HG02852 (cell line): Measurements from ENCODE around the gene SRRM1.

Source experiments
- ATAC-seq: cut with Tn5 transposase; IDR thresholded peaks from one replicate; pipeline ENCODE4 v1.9.1; 2021; ENCODE audit warnings: mild to moderate bottlenecking, moderate library complexity; ENCODE audit not compliant: unreplicated experiment

The SRRM1 gene, protein sequence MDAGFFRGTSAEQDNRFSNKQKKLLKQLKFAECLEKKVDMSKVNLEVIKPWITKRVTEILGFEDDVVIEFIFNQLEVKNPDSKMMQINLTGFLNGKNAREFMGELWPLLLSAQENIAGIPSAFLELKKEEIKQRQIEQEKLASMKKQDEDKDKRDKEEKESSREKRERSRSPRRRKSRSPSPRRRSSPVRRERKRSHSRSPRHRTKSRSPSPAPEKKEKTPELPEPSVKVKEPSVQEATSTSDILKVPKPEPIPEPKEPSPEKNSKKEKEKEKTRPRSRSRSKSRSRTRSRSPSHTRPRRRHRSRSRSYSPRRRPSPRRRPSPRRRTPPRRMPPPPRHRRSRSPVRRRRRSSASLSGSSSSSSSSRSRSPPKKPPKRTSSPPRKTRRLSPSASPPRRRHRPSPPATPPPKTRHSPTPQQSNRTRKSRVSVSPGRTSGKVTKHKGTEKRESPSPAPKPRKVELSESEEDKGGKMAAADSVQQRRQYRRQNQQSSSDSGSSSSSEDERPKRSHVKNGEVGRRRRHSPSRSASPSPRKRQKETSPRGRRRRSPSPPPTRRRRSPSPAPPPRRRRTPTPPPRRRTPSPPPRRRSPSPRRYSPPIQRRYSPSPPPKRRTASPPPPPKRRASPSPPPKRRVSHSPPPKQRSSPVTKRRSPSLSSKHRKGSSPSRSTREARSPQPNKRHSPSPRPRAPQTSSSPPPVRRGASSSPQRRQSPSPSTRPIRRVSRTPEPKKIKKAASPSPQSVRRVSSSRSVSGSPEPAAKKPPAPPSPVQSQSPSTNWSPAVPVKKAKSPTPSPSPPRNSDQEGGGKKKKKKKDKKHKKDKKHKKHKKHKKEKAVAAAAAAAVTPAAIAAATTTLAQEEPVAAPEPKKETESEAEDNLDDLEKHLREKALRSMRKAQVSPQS

GRCh38 chr1:24642481-24643362 lies at the start of gene SRRM1:
Gene SRRM1, plus strand, starts transcription at chr1:24643302. Its CDS starts 25 bp downstream, at chr1:24643327.
- peak; percentile 92 for ATAC-seq

DNA sequence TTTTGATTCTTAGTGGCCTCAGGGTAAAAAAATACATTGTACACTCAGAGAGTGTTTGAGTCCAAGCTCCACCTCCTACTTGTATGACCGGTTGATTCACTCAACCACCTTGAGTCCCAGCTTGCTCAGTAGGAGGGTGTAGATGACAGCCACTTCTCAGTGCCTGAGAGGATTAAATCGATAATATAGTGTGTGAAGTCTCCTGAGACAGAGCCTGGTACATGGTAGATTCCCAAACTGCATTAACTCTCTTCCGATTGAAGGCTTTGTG lies 48.8 kb upstream of the SRRM1 start:
- ATAC-seq = no peak

DNA sequence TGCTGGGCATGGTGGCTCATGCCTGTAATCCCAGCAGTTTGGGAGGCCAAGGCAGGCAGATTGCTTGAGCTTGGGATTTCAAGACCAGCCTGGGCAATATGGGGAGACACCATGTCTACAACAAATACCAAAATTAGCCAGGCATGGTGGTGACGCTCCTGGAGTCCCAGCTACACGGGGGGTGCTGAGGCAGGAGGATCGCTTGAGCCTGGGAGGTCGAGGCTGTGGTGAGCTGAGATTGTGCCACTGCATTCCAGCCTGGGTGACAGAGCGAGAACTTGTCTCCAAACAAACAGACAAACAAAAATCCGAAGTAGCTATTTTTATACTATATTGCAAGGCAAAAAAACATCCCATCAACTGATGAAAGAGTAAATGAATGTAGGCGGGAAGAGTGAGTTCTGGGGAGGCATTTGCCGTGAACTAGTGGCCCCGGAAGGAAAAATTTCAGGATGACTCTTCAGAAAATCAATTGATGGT lies 46.7 kb upstream of the SRRM1 start:
- ATAC-seq = no peak

GRCh38 chr1:24599265-24599664 lies 43.8 kb upstream of the SRRM1 start:
- ATAC-seq = no peak

DNA sequence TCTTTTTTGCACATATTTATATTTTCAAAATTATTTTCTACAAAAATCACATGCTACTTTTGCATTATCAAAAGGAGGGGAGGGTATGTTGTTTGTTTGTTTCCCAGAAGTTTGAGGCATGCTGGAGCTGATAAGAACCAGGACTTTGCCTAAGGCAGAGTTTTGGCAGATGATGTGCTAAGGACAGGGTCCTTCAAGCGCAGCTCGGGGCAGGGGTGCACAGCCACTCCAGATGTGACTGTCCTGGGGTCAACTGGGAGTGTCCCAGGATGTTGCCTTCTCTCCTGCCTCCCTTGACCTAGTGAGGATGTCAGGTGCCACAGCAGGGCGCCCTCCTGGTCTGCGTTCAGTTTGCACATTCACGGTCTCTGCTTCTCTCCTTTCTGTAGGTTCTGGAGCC lies 42.6 kb upstream of the SRRM1 start:
- no peak for ATAC-seq

DNA sequence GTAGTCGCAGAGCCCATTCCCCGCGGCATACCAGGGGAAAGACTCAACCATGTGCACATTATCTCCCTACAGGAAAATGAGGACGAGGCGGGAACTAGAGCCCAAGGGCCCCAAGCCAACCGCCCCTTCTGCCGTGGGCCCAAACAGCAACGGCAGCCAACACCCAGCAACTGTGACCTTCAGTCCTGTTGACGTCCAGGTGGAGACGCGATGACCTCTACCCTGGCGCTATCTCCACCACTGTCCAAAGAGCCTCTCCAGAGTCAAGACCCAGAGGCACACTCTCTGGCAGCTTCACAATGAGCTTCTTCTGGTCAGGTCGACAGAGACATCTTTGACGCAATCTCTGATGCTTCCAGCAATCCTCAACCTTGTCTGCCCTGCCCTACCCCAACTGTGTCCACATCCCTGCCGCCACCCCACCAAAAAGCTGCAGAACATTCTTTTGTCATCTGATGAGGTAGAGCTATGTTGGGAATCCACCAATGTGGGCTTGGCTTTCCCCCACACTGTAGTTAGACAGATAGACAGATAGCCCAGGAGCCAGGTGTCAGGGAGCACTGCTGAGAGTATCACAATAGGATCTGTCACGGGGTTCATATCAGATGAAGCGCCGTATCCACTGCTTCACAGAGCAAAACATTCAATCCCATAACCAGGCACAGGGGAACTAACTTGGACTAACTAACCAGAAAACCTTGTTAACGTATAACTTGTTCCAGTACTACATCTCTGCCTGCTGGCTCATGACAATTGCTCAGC lies 37.4 kb upstream of the SRRM1 start:
- no peak for ATAC-seq

DNA sequence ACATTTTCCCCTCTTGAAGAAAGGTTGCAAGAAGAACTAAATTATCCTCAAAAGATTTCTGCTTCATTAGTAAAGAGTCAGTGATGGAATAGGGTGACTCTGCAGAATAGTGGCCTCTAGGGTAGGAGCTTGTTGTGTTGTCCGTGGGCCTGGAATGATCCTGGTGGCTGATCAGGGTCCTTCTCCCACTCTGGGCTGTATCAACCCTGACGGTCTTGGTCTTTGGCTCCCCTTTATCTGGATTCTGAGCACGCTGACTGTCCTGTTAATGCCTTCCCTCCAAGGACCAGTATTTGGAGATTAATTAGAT lies 36.9 kb upstream of the SRRM1 start:
- no peak for ATAC-seq

GRCh38 chr1:24606621-24607020 lies 36.5 kb upstream of the SRRM1 start:
- no peak for ATAC-seq

- no peak for ATAC-seq
These were observed 33.1 kb upstream of the SRRM1 start for GRCh38 chr1:24609949-24610517.

- no peak for ATAC-seq
These were observed 23.7 kb upstream of the SRRM1 start for GRCh38 chr1:24619376-24619775.

DNA sequence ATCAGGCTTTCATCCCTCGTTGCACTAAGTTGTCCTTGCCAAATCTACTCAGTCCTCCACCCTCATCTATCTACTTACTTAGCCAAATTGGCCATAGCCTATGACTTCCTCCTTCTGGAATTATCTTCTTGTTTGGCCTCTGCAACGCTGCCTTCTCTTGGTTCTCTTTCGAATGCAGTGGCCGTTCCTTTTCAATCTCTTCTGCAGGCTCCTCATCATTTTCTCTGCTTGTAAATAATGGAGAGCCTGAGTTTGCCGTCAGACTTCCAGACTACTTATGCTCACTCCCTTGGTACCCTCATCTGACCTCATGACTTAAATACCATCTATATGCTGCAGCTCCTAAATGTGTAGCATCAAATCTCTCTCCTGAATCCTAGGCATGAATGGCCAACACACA lies 22.4 kb upstream of the SRRM1 start:
- ATAC-seq = no peak

- no peak for ATAC-seq
These were observed 22.0 kb upstream of the SRRM1 start for GRCh38 chr1:24621121-24621520.

DNA sequence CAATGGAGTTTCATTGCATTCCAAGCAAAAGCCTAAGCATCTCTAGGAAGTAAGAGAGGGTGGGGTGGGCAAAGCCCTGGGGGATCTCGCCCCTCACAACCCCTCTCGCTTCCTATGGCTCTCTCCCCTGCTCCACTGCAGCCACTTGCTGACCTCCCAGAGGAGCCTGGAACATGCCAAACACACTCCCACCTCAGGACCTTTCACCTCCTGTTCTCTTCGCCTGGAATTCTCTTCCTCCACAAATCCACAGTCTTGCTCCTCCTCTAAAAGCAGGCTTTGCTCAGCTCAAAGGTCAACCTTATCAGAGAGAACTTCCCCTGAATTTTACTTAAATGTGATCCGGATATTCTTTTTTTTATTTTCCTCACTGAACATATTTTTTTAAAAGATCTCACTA lies 20.9 kb upstream of the SRRM1 start:
- no peak for ATAC-seq

DNA sequence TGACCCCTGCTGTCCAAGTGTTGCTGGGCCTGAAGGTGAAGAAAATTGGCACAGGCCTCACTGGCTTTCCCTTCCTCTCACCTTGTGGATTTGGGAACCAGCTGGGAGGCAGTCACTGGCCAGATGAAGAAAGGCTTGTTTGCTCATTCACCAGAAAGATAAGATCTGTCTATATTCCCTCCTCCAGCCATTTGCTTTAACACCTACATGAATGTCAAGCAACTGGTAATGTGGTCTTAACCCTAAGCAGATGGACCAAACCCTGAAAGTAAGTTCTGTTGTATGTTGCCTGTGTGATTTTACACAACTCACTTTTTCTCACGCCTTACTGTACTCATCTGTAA lies 10.3 kb upstream of the SRRM1 start:
- ATAC-seq = no peak

DNA sequence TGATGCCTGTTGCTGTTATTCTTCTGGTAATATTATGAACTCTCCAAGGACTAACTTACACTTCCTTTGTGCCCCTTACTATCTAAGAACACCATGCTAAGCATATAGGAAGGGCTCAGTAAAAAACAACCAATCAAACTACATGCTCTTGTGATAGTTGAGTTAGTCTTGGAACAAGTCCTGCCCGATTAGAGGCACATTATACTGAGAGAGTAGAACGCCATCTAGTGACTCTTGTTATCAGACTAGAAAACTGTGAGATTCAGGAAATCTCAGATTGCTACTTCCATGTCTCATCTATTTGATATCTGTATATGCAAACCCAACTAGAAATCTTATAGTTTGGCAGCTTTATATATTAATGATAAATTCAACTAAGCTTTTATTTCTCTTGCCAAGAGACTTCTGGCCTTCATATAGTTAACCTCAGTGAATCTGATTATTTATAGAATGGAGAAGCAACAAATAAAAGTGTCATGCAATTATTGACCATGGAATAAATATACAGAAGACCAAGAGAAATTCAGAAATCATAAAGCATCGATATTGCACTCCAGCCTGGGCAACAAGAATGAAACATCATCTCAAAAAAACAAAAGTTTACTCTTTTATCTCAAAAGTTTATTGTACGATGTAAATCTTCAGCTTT lies 7.8 kb upstream of the SRRM1 start:
- ATAC-seq = no peak

DNA sequence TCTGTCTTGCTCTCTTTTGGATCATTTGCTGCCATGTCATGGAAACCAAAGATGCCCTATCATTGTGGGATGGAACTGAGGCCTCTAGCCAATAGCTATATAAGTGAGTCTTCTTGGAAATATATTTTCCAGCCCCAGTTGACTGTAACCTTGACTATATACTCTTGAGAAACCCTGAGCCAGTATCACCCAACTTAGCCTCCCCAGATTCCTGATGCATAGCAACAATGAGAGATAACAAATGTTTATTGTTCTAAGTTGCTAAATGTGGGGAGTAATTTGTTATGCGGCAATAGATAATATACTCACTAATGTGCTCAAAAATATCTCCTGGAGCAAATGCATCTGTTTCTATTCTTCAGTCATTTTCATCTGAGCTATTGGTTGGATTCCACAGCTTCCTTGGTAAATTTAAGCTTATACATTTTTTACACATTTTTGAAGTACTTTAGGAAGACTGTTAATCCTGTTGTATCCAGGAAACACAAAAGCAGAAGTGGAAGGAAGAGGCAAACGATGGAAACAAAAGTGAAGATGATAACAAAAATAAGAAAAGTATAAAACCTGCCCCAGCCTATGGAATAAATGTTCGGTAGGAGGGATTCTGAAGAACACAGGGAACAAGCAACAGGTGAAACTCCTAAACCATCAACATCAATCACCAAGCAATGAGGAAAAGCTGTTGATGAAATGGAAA lies 6.3 kb upstream of the SRRM1 start:
- no peak for ATAC-seq

DNA sequence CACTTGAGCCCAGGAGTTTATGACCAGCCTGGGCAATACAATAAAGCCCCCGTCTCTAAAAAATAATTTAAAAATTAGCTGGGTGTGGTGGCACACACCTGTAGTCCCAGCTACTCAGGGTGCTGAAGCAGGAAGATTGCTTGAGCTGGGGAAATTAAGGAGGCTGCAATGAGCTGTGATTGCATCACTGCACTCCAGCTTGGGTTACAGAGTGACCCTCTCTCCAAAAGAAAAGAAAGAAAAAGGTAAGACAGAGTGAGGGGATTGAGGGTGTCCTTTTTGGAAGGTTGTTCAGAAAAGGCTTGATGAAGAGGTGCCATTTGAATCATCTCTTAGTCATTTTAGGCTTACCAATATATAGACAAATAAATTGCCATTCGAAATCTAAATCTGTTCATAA lies 4.0 kb upstream of the SRRM1 start:
- no peak for ATAC-seq

DNA sequence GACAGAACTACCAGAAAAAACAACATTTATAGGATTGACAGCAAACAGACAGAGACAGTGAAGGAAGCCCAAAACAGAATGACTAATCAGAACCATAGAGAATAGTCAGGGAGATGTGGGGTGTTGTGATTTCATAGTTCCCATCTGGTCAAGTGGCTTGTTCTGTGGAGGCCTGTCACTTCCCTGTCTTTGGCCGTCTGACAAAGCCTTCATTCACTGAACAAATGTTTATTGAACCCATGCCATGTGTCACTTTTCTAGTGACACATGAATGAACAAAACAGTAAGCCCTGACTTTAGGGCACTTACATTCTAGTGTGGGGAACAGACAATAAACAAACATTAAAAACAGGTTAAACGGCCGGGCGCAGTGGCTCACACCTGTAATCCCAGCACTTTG lies 3.2 kb upstream of the SRRM1 start:
- no peak for ATAC-seq

GRCh38 chr1:24640288-24640687 lies 2.8 kb upstream of the SRRM1 start:
- ATAC-seq = no peak
